Activated CD4-positive, alpha-beta T cell treated with anti-CD3 and anti-CD28 coated beads, Interleukin-2, amount 10 ng/mL, durations not matched to agents 7 days and 5 days (primary cell): ENCODE data around the gene ZKSCAN8. TPM values are rescaled to one million over a fixed set of nuclear protein-coding genes. Genes with fewer than 3 reads are reported as not detected.

Experiments used
- CTCF ChIA-PET: fragments of 350-600 bp; sonication (Branson Sonifier 250); formaldehyde crosslinking; loops from one replicate; lab custom pipeline; 2021; ENCODE audit warnings: antibody characterized with exemption; lab: Charles Lee
- POLR2A ChIA-PET: fragments of 350-600 bp; sonication (Branson Sonifier 250); formaldehyde crosslinking; loops from one replicate; lab custom pipeline; 2021; ENCODE audit warnings: antibody characterized with exemption; lab: Charles Lee
- DNase-seq: peaks from one replicate; pipeline ENCODE4 v3.0.0-alpha.2; 2020
- H3K27ac Mint-ChIP-seq: one replicate; pipeline ENCODE4 v1.8.0; 2021; ENCODE audit warnings: mild to moderate bottlenecking, moderate library complexity, mixed read lengths
- H3K27me3 Mint-ChIP-seq: one replicate; pipeline ENCODE4 v1.8.0; 2021; ENCODE audit warnings: mixed read lengths
- H3K36me3 Mint-ChIP-seq: one replicate; pipeline ENCODE4 v1.8.0; 2021; ENCODE audit warnings: low read depth, mixed read lengths
- H3K4me1 Mint-ChIP-seq: one replicate; pipeline ENCODE4 v1.8.0; 2021; ENCODE audit warnings: mixed read lengths
- H3K4me3 Mint-ChIP-seq: one replicate; pipeline ENCODE4 v1.8.0; 2021; ENCODE audit warnings: mild to moderate bottlenecking, moderate library complexity, mixed read lengths
- H3K9me3 Mint-ChIP-seq: one replicate; pipeline ENCODE4 v1.8.0; 2021; ENCODE audit warnings: mixed read lengths
- total RNA-seq, 2 experiments: library from RNA; stranded (reverse); gene quantifications; one replicate each; pipeline ENCODE4 v1.2.3, GENCODE V29; 2021

Gene ZKSCAN8
- total RNA-seq, 2 experiments from 2014 or later: 18.6 to 22.2 TPM

DNA sequence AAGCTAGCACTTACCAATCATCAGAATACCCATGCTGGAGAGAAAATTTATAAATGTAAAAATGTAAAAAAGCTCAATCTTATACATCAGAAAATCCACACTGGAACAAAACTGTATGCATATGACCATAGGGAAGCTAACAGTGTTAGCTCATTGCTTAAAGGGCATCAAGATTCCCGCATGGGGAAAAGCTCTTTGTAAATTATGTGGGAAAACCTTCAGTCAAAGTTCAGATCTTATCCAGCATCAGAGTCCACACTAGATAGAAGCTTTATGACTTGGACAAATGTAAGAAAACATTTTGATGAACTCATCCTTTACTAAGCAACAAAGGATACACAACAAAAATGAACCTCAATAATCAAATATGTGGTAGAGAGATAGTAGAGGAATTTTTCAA is 34.7 kb downstream of the ZKSCAN8 start:
- Mint-ChIP-seq H3K27me3 (peaks cover 10% of the 10 kb centered on the region), H3K4me3 (no peak overlapping the region), H3K9me3 (peaks cover 8% of the 10 kb centered on the region), H3K36me3 (no peaks in the 10 kb centered on the region), H3K27ac (no peak overlapping the region), H3K4me1 (no peaks in the 10 kb centered on the region)
- DNase-seq: no peak
- CTCF ChIA-PET: interaction anchor here (1.2 kb wide), 1 partner anchor 347 kb away, joined by 3 read pairs; no protein-coding TSS in a partner anchor
- POLR2A ChIA-PET: no interaction called here

DNA sequence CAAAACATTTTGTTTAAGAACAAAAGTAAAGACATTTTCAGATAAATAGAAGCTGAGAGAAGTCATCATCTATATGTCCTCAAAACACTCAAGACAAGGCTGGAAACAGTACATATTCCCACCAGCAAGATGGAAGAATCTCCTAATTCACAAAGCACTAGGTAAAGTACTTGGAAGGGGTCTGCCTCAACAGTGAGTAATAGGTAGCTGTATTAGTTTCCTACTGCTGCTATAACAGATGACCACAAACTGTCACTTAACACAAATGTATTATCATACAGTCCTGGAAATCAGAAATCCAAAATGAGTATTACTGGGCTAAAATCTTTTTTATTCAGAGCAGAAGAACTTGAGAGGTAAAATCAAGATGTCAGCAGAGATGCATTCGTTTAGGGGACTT is 40.6 kb downstream of the ZKSCAN8 start:
- Mint-ChIP-seq H3K9me3 (peaks cover 25% of the 10 kb centered on the region), H3K36me3 (no peaks in the 10 kb centered on the region), H3K27ac (no peak overlapping the region), H3K4me3 (no peak overlapping the region), H3K4me1 (no peaks in the 10 kb centered on the region), H3K27me3 (peaks cover 2% of the 10 kb centered on the region)
- POLR2A ChIA-PET: no interaction called here
- CTCF ChIA-PET: no interaction called here
- DNase-seq: no peak

DNA sequence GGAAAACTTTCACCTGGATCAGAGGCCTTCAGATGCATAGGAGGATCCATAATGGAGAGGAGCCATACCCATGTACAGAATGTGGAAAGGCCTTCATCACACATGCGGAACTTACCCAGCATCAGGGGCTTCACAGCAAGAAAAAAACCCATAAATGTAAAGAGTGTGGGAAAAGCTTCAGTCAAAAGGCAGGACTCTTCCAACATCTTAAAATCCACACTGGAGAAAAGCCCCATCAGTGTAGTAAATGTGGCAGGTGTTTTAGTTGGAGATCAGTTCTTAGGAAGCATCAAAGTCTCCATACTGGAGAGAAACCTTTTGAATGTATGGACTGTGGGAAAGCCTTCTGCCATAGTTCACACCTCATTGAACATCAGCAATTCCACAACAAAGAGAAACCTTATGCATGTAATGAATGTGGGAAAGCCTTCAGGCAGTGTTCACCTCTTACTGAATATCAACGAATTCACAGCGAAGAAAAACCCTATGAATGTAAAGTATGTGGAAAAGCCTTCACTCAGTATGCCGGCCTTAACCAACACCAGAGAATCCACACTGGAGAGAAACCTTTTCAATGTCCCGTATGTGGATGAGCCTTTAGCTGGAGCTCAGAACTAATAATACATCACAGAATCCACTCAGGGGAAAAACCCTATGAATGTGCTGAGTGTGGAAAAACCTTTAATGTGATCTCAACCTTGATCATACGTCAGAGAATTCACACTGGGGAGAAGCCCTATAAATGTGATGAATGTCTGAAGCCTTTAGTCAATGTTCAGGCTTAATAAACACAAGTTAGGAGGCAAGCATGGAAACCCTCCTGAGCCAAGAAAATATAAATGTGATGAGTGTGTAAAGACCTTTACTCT is 46.7 kb downstream of the ZKSCAN8 start:
- Mint-ChIP-seq H3K36me3 (peaks cover 6% of the 10 kb centered on the region), H3K27me3 (no peaks in the 10 kb centered on the region), H3K9me3 (peaks cover 54% of the 10 kb centered on the region), H3K4me3 (no peak overlapping the region), H3K4me1 (no peaks in the 10 kb centered on the region), H3K27ac (no peak overlapping the region)
- ChIA-PET POLR2A (no interaction called here), CTCF (no interaction called here)
- DNase-seq: no peak

DNA sequence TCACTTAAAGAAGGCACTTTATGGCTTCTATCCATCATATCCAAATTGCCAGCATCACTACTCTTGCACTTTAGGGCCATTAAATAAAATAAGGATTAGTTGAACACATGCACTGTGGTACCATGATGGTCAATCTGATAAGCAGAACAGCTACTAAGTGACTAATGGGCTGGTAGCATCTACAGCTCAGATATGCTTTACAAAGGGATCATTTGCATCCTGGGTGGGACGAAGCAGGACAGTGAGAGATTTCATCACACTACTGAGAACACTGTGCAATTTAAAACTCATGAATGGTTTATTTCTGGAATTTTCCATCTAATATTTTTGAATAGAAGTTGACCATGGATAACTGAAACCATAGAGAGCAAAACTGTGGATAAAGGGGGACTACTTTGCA is 58.3 kb downstream of the ZKSCAN8 start:
- Mint-ChIP-seq H3K36me3 (peaks cover 3% of the 10 kb centered on the region), H3K4me1 (peaks cover 6% of the 10 kb centered on the region), H3K27ac (no peak overlapping the region), H3K4me3 (no peak overlapping the region), H3K27me3 (peaks cover 31% of the 10 kb centered on the region), H3K9me3 (peaks cover 39% of the 10 kb centered on the region)
- no peak for DNase-seq
- ChIA-PET POLR2A (no interaction called here), CTCF (no interaction called here)

DNA sequence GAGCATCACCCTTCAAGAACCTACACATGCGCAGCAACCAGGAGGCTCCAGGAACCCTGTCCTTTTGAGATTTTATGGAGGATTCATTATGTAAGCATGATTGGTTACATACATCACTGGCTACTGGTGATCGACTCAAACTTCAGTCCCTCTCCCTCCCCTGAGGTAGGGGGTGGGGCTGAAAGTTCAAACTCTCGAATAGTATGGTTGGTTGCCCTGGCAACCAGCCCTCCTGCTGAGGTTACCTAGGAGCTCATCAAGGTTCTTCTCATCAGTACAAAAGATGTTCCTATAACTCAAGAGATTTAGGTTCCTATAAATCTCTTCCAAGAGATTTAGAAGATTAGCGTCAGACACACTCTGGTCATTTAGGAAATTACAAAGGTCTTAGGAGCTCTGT is 61.5 kb downstream of the ZKSCAN8 start:
- Mint-ChIP-seq H3K27me3 (peaks cover 61% of the 10 kb centered on the region), H3K4me1 (peaks cover 18% of the 10 kb centered on the region), H3K27ac (no peak overlapping the region), H3K36me3 (peaks cover 8% of the 10 kb centered on the region), H3K4me3 (no peak overlapping the region), H3K9me3 (peaks cover 30% of the 10 kb centered on the region)
- CTCF ChIA-PET: no interaction called here
- POLR2A ChIA-PET: no interaction called here
- DNase-seq: no peak

DNA sequence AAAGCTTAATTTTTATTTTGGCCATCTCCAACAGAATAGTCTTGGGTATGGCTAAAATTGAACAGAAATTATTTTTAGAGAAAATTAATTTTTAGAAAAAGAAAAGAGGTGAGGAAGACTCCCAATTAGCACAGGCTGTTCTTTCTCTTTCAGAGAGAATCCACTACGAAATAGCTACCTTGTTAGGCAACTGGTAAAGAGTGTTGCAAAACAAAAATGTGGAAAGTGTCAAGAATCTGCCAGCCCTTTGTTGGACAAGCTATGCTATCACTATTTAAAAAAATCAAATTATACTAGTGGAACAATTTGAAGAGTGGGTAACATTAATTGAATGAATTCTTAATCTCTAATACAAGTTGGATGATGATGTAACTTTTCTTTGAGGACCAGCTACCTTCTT is 64.2 kb downstream of the ZKSCAN8 start:
- POLR2A ChIA-PET: no interaction called here
- no peak overlapping the region for H3K27ac Mint-ChIP-seq
- CTCF ChIA-PET: interaction anchor here (0.5 to 0.7 kb wide), 2 partner anchors 26 to 289 kb away, joined by 3 to 5 read pairs; no protein-coding TSS in a partner anchor

DNA sequence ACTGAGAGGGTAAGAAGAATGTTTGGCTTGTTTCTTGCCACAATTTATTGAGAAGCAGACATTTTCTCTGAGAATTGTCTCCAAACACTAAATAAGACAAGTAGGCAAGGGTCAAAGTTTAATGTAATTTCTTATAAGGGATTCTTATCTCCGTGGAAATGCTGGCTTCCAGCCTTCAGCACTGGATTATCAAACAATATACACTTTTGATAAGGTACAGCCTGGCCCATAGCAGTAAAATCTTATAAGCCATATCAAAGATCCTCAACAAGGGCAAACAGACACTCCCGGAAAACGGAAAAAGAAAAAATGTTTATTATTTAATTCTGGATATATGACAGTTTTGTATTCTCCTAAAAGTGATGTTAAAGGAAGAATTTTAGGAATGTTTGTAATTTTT is 64.8 kb downstream of the ZKSCAN8 start:
- H3K27ac Mint-ChIP-seq: no peak overlapping the region
- POLR2A ChIA-PET: no interaction called here
- CTCF ChIA-PET: no interaction called here
- no peak overlapping the region for H3K4me3 Mint-ChIP-seq
- peaks cover 10% of the 10 kb centered on the region for H3K36me3 Mint-ChIP-seq
- DNase-seq: no peak
- peaks cover 71% of the 10 kb centered on the region for H3K27me3 Mint-ChIP-seq
- peaks cover 21% of the 10 kb centered on the region for H3K9me3 Mint-ChIP-seq
- peaks cover 21% of the 10 kb centered on the region for H3K4me1 Mint-ChIP-seq

More for the DNA sequence above, 64.2 kb downstream of the ZKSCAN8 start:
- Mint-ChIP-seq H3K9me3 (peaks cover 21% of the 10 kb centered on the region), H3K4me1 (peaks cover 20% of the 10 kb centered on the region), H3K4me3 (no peak overlapping the region), H3K27me3 (peaks cover 70% of the 10 kb centered on the region), H3K36me3 (peaks cover 10% of the 10 kb centered on the region)
- no peak for DNase-seq

DNA sequence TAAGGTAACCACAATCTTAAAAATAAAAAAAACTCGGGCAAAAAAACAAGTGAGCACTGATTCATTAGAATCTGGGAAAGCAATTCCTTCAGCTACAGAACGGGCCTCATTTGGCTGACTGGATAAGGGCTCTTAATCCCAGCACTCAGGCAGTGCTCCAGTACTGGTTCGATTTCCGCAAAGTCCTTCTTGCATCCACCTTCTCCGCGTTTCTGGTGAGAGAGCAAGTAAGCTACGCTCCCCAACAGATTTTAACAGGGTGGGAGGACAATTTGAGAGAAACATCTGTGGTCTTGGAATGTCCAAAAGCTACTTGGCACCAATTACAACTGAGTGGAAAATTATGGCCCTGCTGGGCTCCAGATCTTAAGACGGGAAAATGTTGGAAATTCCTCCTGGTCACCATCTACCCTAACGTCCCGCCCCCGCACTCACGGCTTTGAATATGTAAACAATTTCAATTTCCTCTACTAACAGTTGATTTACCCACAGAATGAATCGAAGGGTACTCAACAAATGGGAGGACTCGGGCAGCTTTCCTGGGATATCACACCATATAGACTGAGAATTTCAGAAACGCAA is 65.3 kb downstream of the ZKSCAN8 start:
- H3K4me1 Mint-ChIP-seq: peaks cover 25% of the 10 kb centered on the region
- H3K27me3 Mint-ChIP-seq: peaks cover 74% of the 10 kb centered on the region
- peaks cover 19% of the 10 kb centered on the region for H3K9me3 Mint-ChIP-seq
- peaks cover 10% of the 10 kb centered on the region for H3K36me3 Mint-ChIP-seq
- ChIA-PET CTCF (interaction anchor here (1.0 kb wide), 1 partner anchor 15 kb away, joined by 5 read pairs; no protein-coding TSS in a partner anchor), POLR2A (no interaction called here)
- DNase-seq: no peak
- peak overlapping the region; percentile 70 for H3K4me3 Mint-ChIP-seq
- no peak overlapping the region for H3K27ac Mint-ChIP-seq

DNA sequence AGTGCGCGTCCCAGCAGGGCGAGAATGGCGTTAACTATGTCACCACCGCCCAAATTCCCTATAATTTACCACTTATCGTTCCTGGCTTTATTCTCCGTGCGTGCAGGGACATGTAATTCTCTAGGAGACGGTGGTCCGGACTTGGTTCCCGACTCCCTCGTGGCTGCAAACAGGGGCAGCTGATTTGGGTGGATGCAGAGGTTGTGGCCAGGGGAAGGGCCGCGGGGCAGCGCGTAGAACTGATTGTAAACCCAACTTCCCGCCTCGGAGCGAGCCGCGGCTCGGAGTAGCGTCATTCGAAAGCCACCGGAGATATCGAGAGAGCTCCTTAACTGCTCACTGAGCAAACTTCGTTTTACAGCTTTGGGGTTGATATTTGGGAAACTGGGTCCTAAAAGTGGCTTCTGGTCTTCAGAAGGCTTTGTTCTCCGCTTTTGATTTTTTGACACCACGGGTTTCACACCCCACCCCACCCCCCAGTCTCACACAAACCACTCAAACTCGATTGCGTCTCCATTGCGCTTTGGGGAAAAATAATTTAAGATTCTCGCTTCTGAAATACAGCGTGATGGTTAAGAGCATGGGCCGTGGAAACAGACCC is 65.9 kb downstream of the ZKSCAN8 start:
- POLR2A ChIA-PET: no interaction called here
- Mint-ChIP-seq H3K36me3 (peaks cover 10% of the 10 kb centered on the region), H3K4me1 (peaks cover 26% of the 10 kb centered on the region), H3K27ac (peak overlapping the region; percentile 47), H3K4me3 (peak overlapping the region; percentile 70), H3K9me3 (peaks cover 18% of the 10 kb centered on the region), H3K27me3 (peaks cover 78% of the 10 kb centered on the region)
- CTCF ChIA-PET: interaction anchor here (1.0 kb wide), 1 partner anchor 16 kb away, joined by 5 read pairs; no protein-coding TSS in a partner anchor
- peak; percentile 31 for DNase-seq

DNA sequence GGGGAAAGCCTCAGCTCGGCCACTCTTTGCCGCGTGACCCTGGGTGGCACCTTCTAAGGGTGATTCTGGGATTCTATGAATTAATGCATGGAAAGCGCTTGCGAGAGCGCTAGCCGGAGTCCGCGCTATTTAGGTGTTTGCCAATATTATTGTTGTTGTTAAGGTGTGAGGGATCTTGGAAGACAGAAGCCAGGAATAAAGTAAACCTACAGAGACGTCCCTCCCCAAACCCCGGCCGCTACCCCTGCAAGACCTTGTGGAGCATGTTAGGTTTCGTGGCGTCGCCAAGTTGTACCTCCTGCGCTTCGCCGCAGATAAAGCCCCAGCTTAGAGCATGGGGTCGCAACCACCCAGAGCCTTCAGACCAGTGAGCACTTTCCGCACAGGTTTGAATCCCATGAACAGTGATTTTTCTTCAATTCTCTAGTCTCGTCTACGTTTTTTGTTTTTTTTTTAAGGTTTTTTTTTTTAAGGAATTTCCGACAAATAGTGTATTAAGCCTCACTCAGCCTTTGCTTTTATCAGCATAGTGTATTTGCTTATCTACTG is 66.5 kb downstream of the ZKSCAN8 start:
- peaks cover 31% of the 10 kb centered on the region for H3K4me1 Mint-ChIP-seq
- ChIA-PET POLR2A (no interaction called here), CTCF (interaction anchor here (1.0 kb wide), 1 partner anchor 17 kb away, joined by 5 read pairs; no protein-coding TSS in a partner anchor)
- peaks cover 84% of the 10 kb centered on the region for H3K27me3 Mint-ChIP-seq
- H3K9me3 Mint-ChIP-seq: peaks cover 17% of the 10 kb centered on the region
- peak overlapping the region; percentile 70 for H3K4me3 Mint-ChIP-seq
- H3K27ac Mint-ChIP-seq: peak overlapping the region; percentile 41
- peaks cover 10% of the 10 kb centered on the region for H3K36me3 Mint-ChIP-seq
- no peak for DNase-seq
